ENCODE data around the gene DOCK9. TPM values are rescaled to one million over a fixed set of nuclear protein-coding genes. Genes with fewer than 3 reads are reported as not detected.

DOCK9 gene
- polyA plus RNA-seq, 3 donors from 2014 or later = 2.1 to 6.3 (median 4.1) TPM

DNA sequence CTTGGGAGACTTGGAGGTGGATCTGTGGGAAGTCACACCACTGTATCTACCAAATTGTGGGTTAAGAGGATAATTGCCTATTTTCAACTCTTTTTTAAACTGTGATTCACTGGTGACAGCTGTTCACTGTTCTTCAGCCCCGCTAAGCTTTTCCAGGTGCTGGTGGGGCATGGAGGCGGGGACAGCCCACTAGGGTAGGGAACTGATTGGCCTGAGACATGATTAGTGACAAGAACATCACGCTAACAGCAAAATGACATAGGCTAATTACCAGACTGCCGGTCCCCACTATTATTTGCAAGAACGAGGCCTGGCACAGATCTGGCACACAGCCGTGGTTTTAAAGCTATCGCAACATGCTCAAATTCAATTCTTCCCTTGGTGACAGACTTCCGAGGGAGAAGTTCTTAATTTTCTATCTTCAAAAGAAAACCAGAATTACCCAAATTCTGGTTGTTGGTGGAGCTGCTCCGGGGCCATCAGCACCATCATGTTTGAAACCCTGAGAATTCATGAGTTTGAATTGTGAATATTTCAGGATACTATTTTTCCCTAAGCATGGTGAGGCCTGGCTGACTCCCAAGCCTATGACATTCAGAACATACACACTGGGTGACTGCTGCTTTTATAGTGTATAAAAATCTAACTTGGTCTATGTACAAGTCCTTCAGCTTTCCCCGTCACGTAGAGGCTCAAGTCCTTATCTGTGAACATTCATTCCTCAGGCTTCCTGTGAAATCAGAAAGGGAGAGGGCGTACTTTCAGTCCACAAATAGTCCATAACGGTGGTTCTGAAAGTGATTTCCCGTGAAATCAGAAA is 17.9 kb downstream of the DOCK9 start:
- peaks cover 0 to 2% (median 0%) of the 10 kb centered on the region in 3 donors for H3K27me3 Mint-ChIP-seq (ENCODE audit: low read depth in 3 of 3)
- H3K4me3 Mint-ChIP-seq = no peak overlapping the region
- H3K27ac Mint-ChIP-seq = no peak overlapping the region
- H3K4me1 Mint-ChIP-seq = peaks cover 0 to 2% of the 10 kb centered on the region in 2 donors
- no peak for DNase-seq
- peaks cover 0 to 4% (median 0%) of the 10 kb centered on the region in 3 donors for H3K36me3 Mint-ChIP-seq
- H3K9me3 Mint-ChIP-seq = no peaks in the 10 kb centered on the region

DNA sequence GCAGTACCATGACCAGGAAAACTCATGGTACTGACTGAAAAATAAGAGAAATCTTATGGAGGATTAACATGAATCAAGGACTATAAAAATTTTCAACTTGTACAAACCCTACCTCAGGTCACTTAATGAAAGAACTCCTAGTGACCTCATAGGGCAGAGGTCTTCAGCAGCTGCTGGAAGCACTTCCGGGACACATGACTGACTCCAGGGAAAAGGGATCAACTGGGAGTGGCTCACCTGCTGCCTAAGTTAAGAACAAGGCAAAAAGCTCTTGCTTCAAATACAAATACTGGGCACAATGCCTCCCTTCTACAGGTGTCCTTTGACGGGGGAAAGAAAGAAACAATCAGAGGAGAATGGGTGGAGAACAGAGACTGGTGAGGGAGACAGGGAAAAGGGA is 18.6 kb downstream of the DOCK9 start:
- Mint-ChIP-seq H3K4me1 (peaks cover 0 to 2% of the 10 kb centered on the region in 2 donors), H3K36me3 (peaks cover 0 to 4% (median 0%) of the 10 kb centered on the region in 3 donors), H3K9me3 (no peaks in the 10 kb centered on the region), H3K27me3 (ENCODE audit: low read depth in 3 of 3) (peaks cover 0 to 2% (median 0%) of the 10 kb centered on the region in 3 donors), H3K27ac (no peak overlapping the region), H3K4me3 (no peak overlapping the region)
- no peak for DNase-seq

DNA sequence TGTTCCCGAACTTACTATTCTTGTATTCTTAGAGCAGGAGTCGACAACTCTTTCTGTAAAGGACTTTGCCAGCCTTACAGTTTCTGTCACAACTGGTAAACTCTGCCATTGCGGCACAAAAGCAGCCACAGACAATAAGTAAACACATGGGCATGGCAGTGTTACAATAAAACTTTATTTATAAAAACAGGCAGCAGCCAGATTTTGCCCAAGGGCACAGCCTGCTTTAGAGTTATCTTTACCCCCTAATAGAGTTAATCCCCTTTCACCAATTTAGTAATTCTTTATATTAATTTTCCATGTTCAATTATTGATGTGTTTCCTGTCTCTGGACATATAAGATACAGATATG is 19.4 kb downstream of the DOCK9 start:
- peaks cover 0 to 2% (median 0%) of the 10 kb centered on the region in 3 donors for H3K27me3 Mint-ChIP-seq (ENCODE audit: low read depth in 3 of 3)
- H3K36me3 Mint-ChIP-seq = peaks cover 0 to 7% (median 4%) of the 10 kb centered on the region in 3 donors
- H3K27ac Mint-ChIP-seq = no peak overlapping the region
- H3K4me1 Mint-ChIP-seq = peaks cover 0 to 2% of the 10 kb centered on the region in 2 donors
- H3K4me3 Mint-ChIP-seq = no peak overlapping the region
- no peak for DNase-seq
- H3K9me3 Mint-ChIP-seq = no peaks in the 10 kb centered on the region

DNA sequence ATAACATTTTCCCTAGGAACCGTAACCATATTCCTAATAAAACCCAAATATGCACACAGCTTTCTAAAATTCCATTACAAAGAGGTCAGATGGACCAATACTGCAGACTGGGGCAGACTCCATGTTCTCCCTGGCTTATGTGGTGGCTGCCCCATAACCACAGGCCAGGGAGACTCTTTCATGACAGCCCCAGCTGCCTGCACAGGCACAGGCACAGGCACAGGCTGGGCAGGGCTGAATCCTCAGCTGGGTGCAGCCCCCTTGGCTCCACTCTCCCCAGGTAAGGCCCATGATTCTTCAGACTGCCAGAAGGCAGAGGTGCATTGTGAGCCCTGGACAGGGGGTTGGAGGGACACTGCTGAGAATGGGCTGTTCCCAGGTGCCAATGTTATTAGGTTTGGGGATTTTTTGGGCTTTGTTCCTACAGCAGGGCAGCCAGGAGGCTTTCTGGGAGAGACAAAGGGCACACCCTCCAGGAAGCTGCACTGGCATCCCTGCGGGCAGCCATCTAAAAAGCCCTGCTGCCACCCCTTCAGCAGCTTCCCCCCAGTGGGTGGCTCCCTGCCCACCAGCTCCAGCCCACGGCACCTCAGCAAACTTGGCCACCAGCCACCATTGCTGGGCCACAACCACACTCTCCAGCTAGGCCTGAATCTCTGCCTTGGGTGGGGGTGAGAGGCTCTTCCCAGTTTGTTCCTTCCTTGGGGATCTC is 20.0 kb downstream of the DOCK9 start:
- peaks cover 0 to 7% (median 4%) of the 10 kb centered on the region in 3 donors for H3K36me3 Mint-ChIP-seq
- no peak overlapping the region for H3K27ac Mint-ChIP-seq
- DNase-seq = no peak
- H3K9me3 Mint-ChIP-seq = no peaks in the 10 kb centered on the region
- H3K4me1 Mint-ChIP-seq = peaks cover 0 to 2% of the 10 kb centered on the region in 2 donors
- peaks cover 0 to 2% (median 0%) of the 10 kb centered on the region in 3 donors for H3K27me3 Mint-ChIP-seq (ENCODE audit: low read depth in 3 of 3)
- no peak overlapping the region for H3K4me3 Mint-ChIP-seq

DNA sequence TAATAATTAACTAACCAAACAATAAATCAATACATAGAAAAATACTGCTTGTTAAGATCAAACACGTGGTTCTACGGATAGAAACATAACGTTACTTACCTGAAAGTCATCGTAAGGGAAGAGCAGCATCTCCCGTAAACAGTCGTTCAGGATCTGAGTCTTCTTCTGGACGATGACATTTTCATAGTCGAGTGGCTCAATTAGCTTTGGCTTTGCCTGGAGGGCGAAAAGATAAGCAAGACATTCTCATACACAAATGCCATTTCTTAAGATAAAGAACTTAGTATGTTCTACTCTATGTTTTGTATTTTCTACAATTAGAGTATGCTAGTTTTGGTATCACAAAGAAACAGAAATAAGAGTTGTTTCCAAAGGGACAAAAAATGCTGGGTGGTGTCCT is 22.5 kb downstream of the DOCK9 start:
- Mint-ChIP-seq H3K36me3 (peaks cover 4 to 12% (median 9%) of the 10 kb centered on the region in 3 donors), H3K27me3 (ENCODE audit: low read depth in 3 of 3) (peaks cover 0 to 2% (median 0%) of the 10 kb centered on the region in 3 donors), H3K4me3 (no peak overlapping the region), H3K9me3 (no peaks in the 10 kb centered on the region), H3K27ac (no peak overlapping the region), H3K4me1 (peaks cover 0 to 2% of the 10 kb centered on the region in 2 donors)
- no peak for DNase-seq

DNA sequence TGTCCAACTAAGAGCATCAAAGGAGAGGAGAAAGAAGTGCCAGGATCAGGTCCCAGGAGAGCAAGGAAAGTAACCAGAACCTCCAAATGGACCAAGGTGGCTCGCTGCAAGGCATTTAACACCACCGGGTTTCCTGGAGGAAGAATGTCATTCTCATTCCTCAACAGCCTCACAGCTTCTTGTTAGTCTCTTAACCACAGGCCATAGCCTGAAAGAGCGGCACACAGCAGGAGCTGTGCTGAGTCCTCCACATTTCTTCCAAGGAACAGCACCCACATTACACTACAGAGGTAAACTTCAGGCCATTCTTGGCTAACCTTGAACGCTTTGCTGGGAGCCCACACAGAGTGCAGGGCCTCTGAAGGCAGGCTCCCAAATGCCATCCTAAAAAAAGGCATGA is 23.6 kb downstream of the DOCK9 start:
- H3K27ac Mint-ChIP-seq = no peak overlapping the region
- H3K9me3 Mint-ChIP-seq = no peaks in the 10 kb centered on the region

DNA sequence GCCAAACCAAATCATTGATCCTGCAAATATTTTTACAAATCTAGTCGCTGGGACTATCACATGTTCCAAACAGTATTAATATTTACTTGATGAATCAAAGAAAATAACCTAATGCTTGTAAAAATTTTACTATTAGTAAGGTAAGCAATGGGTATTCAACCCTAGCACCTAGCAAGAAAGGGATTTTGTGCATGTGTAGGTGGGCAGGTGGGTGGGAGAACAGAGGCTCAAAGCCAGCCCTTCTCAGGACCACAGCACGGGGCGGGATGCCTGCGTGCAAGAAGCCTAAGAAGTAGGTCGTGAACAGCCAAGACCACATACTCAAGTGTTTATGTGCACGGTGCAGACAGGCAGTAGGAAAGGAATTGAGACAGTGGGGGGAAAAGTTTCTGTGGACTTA is 26.6 kb downstream of the DOCK9 start:
- no peaks in the 10 kb centered on the region for H3K4me1 Mint-ChIP-seq
- H3K36me3 Mint-ChIP-seq = peaks cover 4 to 20% (median 16%) of the 10 kb centered on the region in 3 donors
- H3K9me3 Mint-ChIP-seq = no peaks in the 10 kb centered on the region
- H3K4me3 Mint-ChIP-seq = no peak overlapping the region
- no peak overlapping the region for H3K27ac Mint-ChIP-seq
- DNase-seq = no peak
- no peaks in the 10 kb centered on the region for H3K27me3 Mint-ChIP-seq (ENCODE audit: low read depth in 3 of 3)

More for the DNA sequence above, 23.6 kb downstream of the DOCK9 start:
- peaks cover 0 to 2% (median 0%) of the 10 kb centered on the region in 3 donors for H3K27me3 Mint-ChIP-seq (ENCODE audit: low read depth in 3 of 3)
- H3K4me3 Mint-ChIP-seq = no peak overlapping the region
- DNase-seq = no peak
- H3K36me3 Mint-ChIP-seq = peaks cover 4 to 15% (median 15%) of the 10 kb centered on the region in 3 donors
- H3K4me1 Mint-ChIP-seq = peaks cover 0 to 2% of the 10 kb centered on the region in 2 donors

DNA sequence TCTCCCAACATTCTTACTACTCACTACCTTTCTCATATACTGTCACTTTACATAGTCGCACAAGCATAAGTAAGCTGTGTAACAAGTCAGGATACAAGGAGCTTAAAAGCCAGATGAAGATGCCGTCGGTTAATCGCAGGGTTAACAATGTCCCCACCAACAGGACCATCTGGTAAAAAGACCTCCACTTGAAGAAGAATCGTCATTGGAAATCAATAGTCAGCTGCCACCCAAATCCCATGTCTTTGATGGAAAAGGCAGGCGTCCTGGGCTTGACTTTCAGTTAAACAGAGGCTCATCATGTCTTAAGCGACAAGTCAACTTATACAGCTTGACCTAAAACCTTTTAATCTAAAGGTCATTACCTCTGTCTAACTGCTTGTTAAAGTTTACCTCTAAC is 27.2 kb downstream of the DOCK9 start:
- no peaks in the 10 kb centered on the region for H3K9me3 Mint-ChIP-seq
- DNase-seq = no peak
- H3K27me3 Mint-ChIP-seq (ENCODE audit: low read depth in 3 of 3) = no peaks in the 10 kb centered on the region
- H3K4me3 Mint-ChIP-seq = no peak overlapping the region
- no peaks in the 10 kb centered on the region for H3K4me1 Mint-ChIP-seq
- H3K27ac Mint-ChIP-seq = no peak overlapping the region
- H3K36me3 Mint-ChIP-seq = peaks cover 4 to 20% (median 16%) of the 10 kb centered on the region in 3 donors

DNA sequence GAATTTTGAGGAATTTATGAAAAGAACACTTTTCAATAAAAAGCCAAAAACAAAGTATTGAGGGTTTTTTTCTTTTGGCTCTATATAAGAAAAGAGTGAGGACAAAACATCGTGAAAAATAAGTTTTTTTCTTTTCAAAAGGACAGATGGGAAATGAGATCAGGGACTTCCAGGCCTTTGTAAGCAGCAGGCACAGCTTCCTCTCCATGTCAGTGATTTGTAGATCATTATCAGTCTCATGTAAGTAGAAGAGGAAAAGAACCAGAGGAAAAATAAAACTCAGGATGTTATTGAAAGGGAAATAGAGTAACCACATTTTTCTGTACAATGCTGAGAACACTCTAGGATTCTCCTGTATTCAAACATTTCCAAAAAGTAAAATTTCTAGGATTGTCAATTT is 29.9 kb downstream of the DOCK9 start:
- Mint-ChIP-seq H3K27me3 (ENCODE audit: low read depth in 3 of 3) (peaks cover 0 to 2% (median 0%) of the 10 kb centered on the region in 3 donors), H3K36me3 (peaks cover 4 to 20% (median 9%) of the 10 kb centered on the region in 3 donors), H3K4me1 (no peaks in the 10 kb centered on the region), H3K4me3 (no peak overlapping the region), H3K27ac (no peak overlapping the region), H3K9me3 (no peaks in the 10 kb centered on the region)
- no peak for DNase-seq

DNA sequence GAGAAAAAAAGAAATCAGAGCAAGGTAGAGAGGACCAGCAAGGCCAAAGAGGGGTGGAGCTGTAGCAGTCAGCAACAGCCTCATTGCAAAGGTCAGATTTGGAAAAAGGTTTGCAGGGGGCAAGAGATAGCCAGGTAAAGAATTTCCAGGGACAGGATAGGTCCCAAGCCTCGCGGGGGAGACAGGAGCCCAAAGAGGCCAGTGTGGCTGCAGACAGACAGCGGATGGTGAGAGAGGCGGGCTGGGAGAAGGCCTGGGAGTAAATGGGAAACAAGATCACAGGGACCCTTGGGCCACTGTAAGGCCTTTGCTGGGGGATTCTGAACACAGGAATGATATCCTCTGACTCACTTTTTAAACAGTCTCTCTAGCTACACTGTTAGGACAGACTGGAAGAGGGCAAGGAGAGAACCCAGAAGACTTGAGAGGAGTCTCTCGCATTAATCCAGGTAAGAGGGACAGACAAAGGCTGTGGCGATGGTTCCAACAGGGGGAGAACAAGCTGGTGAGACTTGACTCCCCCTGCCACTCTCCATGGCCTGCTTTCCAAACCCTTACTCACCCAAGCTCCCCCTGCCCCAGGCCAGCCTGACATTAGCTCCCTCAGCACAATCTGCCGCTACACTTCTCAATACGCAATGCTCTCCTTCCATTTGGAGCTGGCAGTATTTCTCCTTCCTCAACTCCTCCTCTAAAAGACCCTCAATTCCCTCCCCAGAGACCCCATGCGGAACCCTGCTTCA is 31.8 kb downstream of the DOCK9 start:
- Mint-ChIP-seq H3K4me1 (no peaks in the 10 kb centered on the region), H3K9me3 (no peaks in the 10 kb centered on the region), H3K36me3 (peaks cover 0 to 14% (median 9%) of the 10 kb centered on the region in 3 donors), H3K27me3 (ENCODE audit: low read depth in 3 of 3) (peaks cover 0 to 2% (median 0%) of the 10 kb centered on the region in 3 donors), H3K4me3 (no peak overlapping the region), H3K27ac (peak overlapping the region in 2 of 6 donors; percentile 42 to 50)
- no peak for DNase-seq

DNA sequence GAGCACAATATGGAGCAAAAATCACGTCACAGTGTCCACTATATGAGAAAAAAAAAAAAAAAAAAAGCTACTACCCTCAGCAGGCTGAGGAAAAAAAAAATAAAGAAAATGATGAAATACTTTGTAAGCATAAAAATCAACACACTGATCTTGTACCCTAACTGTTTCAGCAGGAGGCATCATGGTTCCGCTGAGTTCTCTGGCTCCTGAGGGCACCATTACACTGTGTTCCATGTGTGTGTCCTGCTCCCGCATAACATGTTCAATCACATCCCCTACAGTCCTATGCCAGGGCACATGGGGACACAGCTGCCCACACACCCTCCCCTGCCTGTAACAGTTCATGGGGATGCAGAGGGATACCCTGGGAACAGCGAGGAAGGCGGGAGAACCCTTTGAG is 33.5 kb downstream of the DOCK9 start:
- H3K9me3 Mint-ChIP-seq = no peaks in the 10 kb centered on the region
- no peak overlapping the region for H3K4me3 Mint-ChIP-seq
- H3K27ac Mint-ChIP-seq = no peak overlapping the region
- no peak for DNase-seq
- no peaks in the 10 kb centered on the region for H3K4me1 Mint-ChIP-seq
- H3K36me3 Mint-ChIP-seq = peaks cover 0 to 6% (median 1%) of the 10 kb centered on the region in 3 donors
- peaks cover 0 to 2% (median 0%) of the 10 kb centered on the region in 3 donors for H3K27me3 Mint-ChIP-seq (ENCODE audit: low read depth in 3 of 3)

DNA sequence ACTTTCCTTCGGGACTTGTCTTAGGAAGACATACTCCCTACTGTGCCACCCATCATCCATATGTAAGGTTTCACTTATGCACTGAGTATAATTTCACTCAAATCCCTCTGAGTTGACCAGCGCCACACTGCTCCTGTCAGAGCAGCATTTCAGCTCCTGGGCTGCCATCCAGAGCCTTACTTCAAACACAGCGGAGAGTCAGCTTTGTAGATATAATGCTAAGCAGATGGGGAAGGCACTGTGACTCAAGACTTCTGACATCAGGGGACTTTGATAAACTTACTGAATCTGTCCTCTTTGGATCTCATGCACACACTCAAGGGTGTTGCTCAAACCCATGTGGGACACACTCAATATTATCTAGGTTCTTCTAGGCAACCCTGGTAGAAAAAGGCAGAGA is 34.9 kb downstream of the DOCK9 start:
- no peak overlapping the region for H3K4me3 Mint-ChIP-seq

DNA sequence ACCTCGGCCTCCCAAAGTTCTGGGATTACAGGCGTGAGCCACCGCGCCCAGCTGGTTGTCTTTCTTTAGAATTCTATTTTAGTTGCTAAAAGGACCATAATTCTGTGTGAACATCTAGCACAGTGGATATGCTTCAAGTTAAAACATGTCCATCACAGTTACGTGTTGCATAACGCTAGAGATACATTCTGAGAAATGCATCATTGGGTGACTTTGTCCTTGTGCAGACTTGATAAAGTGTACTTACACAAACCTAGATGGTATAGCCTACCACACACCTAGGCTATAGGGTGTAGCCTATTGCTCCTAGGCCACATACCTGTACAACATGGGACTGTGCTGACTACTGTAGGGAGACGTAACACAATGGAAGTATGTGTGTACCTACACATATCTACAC is 35.4 kb downstream of the DOCK9 start:
- no peaks in the 10 kb centered on the region for H3K4me1 Mint-ChIP-seq
- no peak overlapping the region for H3K4me3 Mint-ChIP-seq
- no peak for DNase-seq
- H3K9me3 Mint-ChIP-seq = no peaks in the 10 kb centered on the region
- no peak overlapping the region for H3K27ac Mint-ChIP-seq
- H3K36me3 Mint-ChIP-seq = no peaks in the 10 kb centered on the region
- H3K27me3 Mint-ChIP-seq (ENCODE audit: low read depth in 3 of 3) = peaks cover 0 to 2% (median 0%) of the 10 kb centered on the region in 3 donors

More for the DNA sequence above, 34.9 kb downstream of the DOCK9 start:
- no peak for DNase-seq
- no peak overlapping the region for H3K27ac Mint-ChIP-seq
- no peaks in the 10 kb centered on the region for H3K4me1 Mint-ChIP-seq
- no peaks in the 10 kb centered on the region for H3K36me3 Mint-ChIP-seq
- peaks cover 0 to 2% (median 0%) of the 10 kb centered on the region in 3 donors for H3K27me3 Mint-ChIP-seq (ENCODE audit: low read depth in 3 of 3)
- H3K9me3 Mint-ChIP-seq = no peaks in the 10 kb centered on the region

All from immature natural killer cell (primary cell).